Adrenal gland (tissue), 12 donors: Measurements from ENCODE around the gene DYNC2LI1. TPM values are rescaled to one million over a fixed set of nuclear protein-coding genes. Genes with fewer than 3 reads are reported as not detected.
A peak's percentile ranks its signal among the peaks of the same experiment; 100 is the strongest.

ENCODE experiments used
- DNase-seq, 7 donors: peaks; one replicate each; pipeline ENCODE4 v3.0.0-alpha.2; 2019 to 2020
- H3K27ac ChIP-seq, 5 donors: fragments of 200-600 bp; sonication (generic) in 4 of 5; 1 replicate in 3 of 5; 2 replicates in 2 of 5; pipeline versions ENCODE4 v1.5.1 to v1.8.0; 2016 to 2020; ENCODE audit warnings: mild to moderate bottlenecking in 1 of 5
- H3K27me3 ChIP-seq: fragments of 200-600 bp; 2 replicates; pipeline ENCODE4 v1.8.0; 2021
- H3K36me3 ChIP-seq, 2 donors: fragments of 200-600 bp; replicated peaks in 1 of 2; 1 replicate in 1 of 2; 2 replicates in 1 of 2; pipeline versions ENCODE4 v1.5.1 to v1.8.0; 2018 to 2022
- H3K4me1 ChIP-seq, 2 donors: fragments of 200-600 bp; replicated peaks in 1 of 2; 1 replicate in 1 of 2; 2 replicates in 1 of 2; pipeline versions ENCODE4 v1.5.1 to v1.8.0; 2018 to 2021
- H3K4me3 ChIP-seq, 4 donors: fragments of 200-600 bp; sonication (generic) in 3 of 4; one replicate each; pipeline ENCODE4 v1.5.1; 2016 to 2018
- H3K9me3 ChIP-seq, 3 donors: fragments of 200-600 bp; sonication (generic) in 1 of 3; replicated peaks in 1 of 3; 1 replicate in 2 of 3; 2 replicates in 1 of 3; pipeline versions ENCODE4 v1.5.1 to v1.8.0; 2016 to 2021
- CTCF ChIP-seq, 6 experiments: fragments of 450-650 bp in 4 of 6; fragments of 200-600 bp in 2 of 6; sonication (generic) in 1 of 6; IDR thresholded peaks; 1 replicate in 5 of 6; 2 replicates in 1 of 6; pipeline versions ENCODE4 v1.5.1 to v1.8.0; 2016 to 2021; ENCODE audit warnings: antibody characterized with exemption in 6 of 6, mild to moderate bottlenecking in 2 of 6, moderate library complexity in 1 of 6
- POLR2A ChIP-seq, 2 donors: fragments of 450-650 bp; IDR thresholded peaks; one replicate each; pipeline ENCODE4 v1.6.1; 2017; ENCODE audit warnings: antibody characterized with exemption in 2 of 2, mild to moderate bottlenecking in 2 of 2, moderate library complexity in 1 of 2
- WGBS, 4 donors: extraction: QIAGEN DNeasy Blood & Tissue Kit in 2 of 4; methylation state at CpG; one replicate each; pipeline versions ENCODE4 v1.1.5 to v1.1.7; 2013 to 2017; 5-methylcytosine and 5-hydroxymethylcytosine counted together
- intact Hi-C, 2 donors: fragments of 100-400 bp; cut with DNase I; formaldehyde crosslinking; loops; one replicate each; pipeline versions ENCODE4 v1.14.1 to v1.15.0; 2022 to 2023
- polyA plus RNA-seq, 3 donors: library from polyadenylated mRNA; stranded (reverse); fragments of 200-250 nt in 2 of 3; fragments of 350-450 nt in 1 of 3; fragmentation: Illumina TruSeq in 1 of 3; extraction: RNeasy Lipid Tissue Mini Kit (QIAGEN cat#74804) in 1 of 3; gene quantifications; one replicate each; pipeline ENCODE4 v1.2.3, GENCODE V29; 2013 to 2014
- total RNA-seq, 9 donors: library from RNA; depleted of rRNA in 4 of 9; stranded (reverse); fragments of >200 nt in 4 of 9; fragments of 120-200 nt in 1 of 9; fragmentation: NEBNext Ultra II Directional in 1 of 9; extraction: Animal tissue kit (Norgen Biotek cat#: 25700) in 1 of 9; gene quantifications; one replicate each; pipeline versions ENCODE4 v1.1.0 to v1.2.4, GENCODE V29; 2013 to 2023
- donor health status: healthy with polysubstance abuse.
- donor health status: Bipolar disorder and iron deficiency.
- donor health status: DM: yes; HTN: yes; CAD: no.
- donor health status: DM: no; HTN: no; CAD: no.
- donor health status: DM: no; HTN: no; CAD: no.
- donor health status: DM: yes; HTN: yes; CAD: no.

DYNC2LI1 gene
- total and polyA plus RNA-seq, 12 donors = 16.9 to 80.5 (median 30.5) TPM

GRCh38 chr2:43745457-43745856 lies 28.4 kb upstream of the DYNC2LI1 start:
- no peak overlapping the region for H3K4me3 ChIP-seq
- TF ChIP-seq CTCF (IDR thresholded peaks at IDR 0.05) = no peak
- no peak for TF ChIP-seq POLR2A (IDR thresholded peaks at IDR 0.05)

DNA sequence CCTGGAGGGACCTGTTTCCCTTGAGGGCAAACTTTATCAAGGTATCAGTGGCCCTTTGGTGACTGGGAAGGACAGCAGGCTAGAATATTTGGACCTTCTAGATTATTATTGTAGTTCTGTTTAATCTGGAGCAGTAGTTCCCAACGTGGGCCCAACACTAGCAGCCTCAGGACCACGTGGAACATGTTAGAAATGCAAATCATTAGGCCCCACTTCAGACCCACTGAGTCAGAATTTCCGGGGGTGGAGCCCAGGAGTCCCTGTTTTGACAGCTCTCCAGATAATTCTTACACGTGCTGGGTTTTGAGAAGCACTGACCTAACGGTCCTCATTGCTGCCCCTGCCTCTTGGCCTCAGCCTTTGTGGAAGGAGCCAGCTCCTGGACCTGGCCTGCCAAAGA lies 25.5 kb upstream of the DYNC2LI1 start:
- no peak for DNase-seq
- H3K4me3 ChIP-seq = no peak overlapping the region
- H3K4me1 ChIP-seq = no peaks in the 10 kb centered on the region
- no peak overlapping the region for H3K27ac ChIP-seq
- H3K27me3 ChIP-seq = no peaks in the 10 kb centered on the region
- TF ChIP-seq POLR2A (IDR thresholded peaks at IDR 0.05) (no peak), CTCF (IDR thresholded peaks at IDR 0.05) (no peak)
- H3K36me3 ChIP-seq = no peaks in the 10 kb centered on the region
- intact Hi-C loops = no loop called here
- WGBS, 4 donors = 70 to 89% (median 82%) methylated on average over 5 of the region's 5 CpGs
- no peaks in the 10 kb centered on the region for H3K9me3 ChIP-seq

More at GRCh38 chr2:43745457-43745856, 28.4 kb upstream of the DYNC2LI1 start:
- no peak for DNase-seq
- H3K4me1 ChIP-seq = no peaks in the 10 kb centered on the region
- no peaks in the 10 kb centered on the region for H3K27me3 ChIP-seq
- no peaks in the 10 kb centered on the region for H3K36me3 ChIP-seq
- H3K27ac ChIP-seq = peak overlapping the region in 1 of 5 donors; percentile 45
- intact Hi-C loops = no loop called here
- no peaks in the 10 kb centered on the region for H3K9me3 ChIP-seq
- 62 to 75% (median 65%) methylated on average over 3 of the region's 3 CpGs for WGBS, 4 donors

GRCh38 chr2:43749583-43749982 lies 24.3 kb upstream of the DYNC2LI1 start:
- TF ChIP-seq POLR2A (IDR thresholded peaks at IDR 0.05) (no peak), CTCF (IDR thresholded peaks at IDR 0.05) (no peak)
- DNase-seq = no peak
- 70 to 84% (median 76%) methylated on average over 3 of the region's 3 CpGs for WGBS, 4 donors
- H3K36me3 ChIP-seq = no peaks in the 10 kb centered on the region
- H3K9me3 ChIP-seq = no peaks in the 10 kb centered on the region
- no peaks in the 10 kb centered on the region for H3K27me3 ChIP-seq
- no peak overlapping the region for H3K4me3 ChIP-seq
- H3K4me1 ChIP-seq = no peaks in the 10 kb centered on the region
- no peak overlapping the region for H3K27ac ChIP-seq
- intact Hi-C loops = no loop called here

- Histone ChIP-seq H3K4me1 (no peaks in the 10 kb centered on the region), H3K9me3 (no peaks in the 10 kb centered on the region), H3K36me3 (no peaks in the 10 kb centered on the region), H3K4me3 (no peak overlapping the region), H3K27ac (no peak overlapping the region), H3K27me3 (no peaks in the 10 kb centered on the region)
- WGBS, 4 donors = 88 to 97% (median 93%) methylated on average over 5 of the region's 5 CpGs
- intact Hi-C loops = no loop called here
- no peak for DNase-seq
- TF ChIP-seq CTCF (IDR thresholded peaks at IDR 0.05) (no peak), POLR2A (IDR thresholded peaks at IDR 0.05) (no peak)
Observed at GRCh38 chr2:43751476-43751990, 22.3 kb upstream of the DYNC2LI1 start.
